H1 (cell line): ENCODE results near the gene ARHGAP15.

ENCODE experiments used
- CREB1 ChIP-seq: IDR thresholded peaks from 2 replicates; pipeline ENCODE4 v1.6.1; 2012; ENCODE audit warnings: inconsistent platforms
- EP300 ChIP-seq, 2 experiments: IDR thresholded peaks; 1 replicate in 1 of 2; 2 replicates in 1 of 2; pipeline ENCODE4 v1.6.1; 2011 to 2012; ENCODE audit warnings: low read depth in 2 of 2, low read length in 2 of 2, mild to moderate bottlenecking in 2 of 2, borderline replicate concordance in 1 of 2, inconsistent platforms in 1 of 2, moderate library complexity in 1 of 2
- EZH2 ChIP-seq: fragments of 200-600 bp; sonication (generic); IDR thresholded peaks from 2 replicates; pipeline ENCODE4 v1.7.1; 2012; ENCODE audit warnings: low read depth, mild to moderate bottlenecking, moderate library complexity, low read length, inconsistent platforms; ENCODE audit not compliant: severe bottlenecking
- GABPA ChIP-seq: IDR thresholded peaks from 2 replicates; pipeline ENCODE4 v1.6.1; 2011; ENCODE audit warnings: mild to moderate bottlenecking, low read length, moderate library complexity, borderline replicate concordance; ENCODE audit not compliant: insufficient read depth
- NRF1 ChIP-seq: IDR thresholded peaks from 2 replicates; pipeline ENCODE4 v1.6.1; 2011; ENCODE audit warnings: mild to moderate bottlenecking, low read depth, low read length, improper control_type of control experiment
- POLR2A ChIP-seq, 2 experiments: IDR thresholded peaks; 1 replicate in 1 of 2; 2 replicates in 1 of 2; pipeline ENCODE4 v1.6.1; 2011; ENCODE audit warnings: low read depth in 2 of 2, low read length in 2 of 2, mild to moderate bottlenecking in 2 of 2; ENCODE audit errors: control extremely low read depth in 1 of 2
- POLR2AphosphoS5 ChIP-seq: IDR thresholded peaks from 2 replicates; pipeline ENCODE4 v1.6.1; 2011; ENCODE audit warnings: low read depth, low read length
- RAD21 ChIP-seq, 2 experiments: IDR thresholded peaks in 1 of 2; conservative IDR thresholded peaks in 1 of 2; 2 replicates each; pipeline ENCODE4 v1.6.1; 2011; ENCODE audit warnings: low read depth in 2 of 2, low read length in 2 of 2, improper control_type of control experiment in 1 of 2, inconsistent platforms in 1 of 2, mild to moderate bottlenecking in 1 of 2, moderate library complexity in 1 of 2
- SRF ChIP-seq: IDR thresholded peaks from 2 replicates; pipeline ENCODE4 v1.6.1; 2011; ENCODE audit warnings: mild to moderate bottlenecking, low read depth, low read length, moderate library complexity
- TBP ChIP-seq: IDR thresholded peaks from 2 replicates; pipeline ENCODE4 v1.6.1; 2011; ENCODE audit warnings: low read depth, low read length, improper control_type of control experiment
- TF ChIP-seq, protein P1 (sequence below), 3 experiments: IDR thresholded peaks; 1 replicate in 2 of 3; 2 replicates in 1 of 3; pipeline versions ENCODE4 v1.5.1 to v1.6.1; 2011; ENCODE audit warnings: low read length in 3 of 3, mild to moderate bottlenecking in 3 of 3, inconsistent platforms in 2 of 3, low read depth in 1 of 3, moderate library complexity in 1 of 3; ENCODE audit not compliant: insufficient read depth in 1 of 3; ENCODE audit errors: control extremely low read depth in 1 of 3
- TF ChIP-seq, protein P2 (sequence below): IDR thresholded peaks from 2 replicates; pipeline ENCODE4 v1.6.1; 2012; ENCODE audit warnings: inconsistent platforms

DNA sequence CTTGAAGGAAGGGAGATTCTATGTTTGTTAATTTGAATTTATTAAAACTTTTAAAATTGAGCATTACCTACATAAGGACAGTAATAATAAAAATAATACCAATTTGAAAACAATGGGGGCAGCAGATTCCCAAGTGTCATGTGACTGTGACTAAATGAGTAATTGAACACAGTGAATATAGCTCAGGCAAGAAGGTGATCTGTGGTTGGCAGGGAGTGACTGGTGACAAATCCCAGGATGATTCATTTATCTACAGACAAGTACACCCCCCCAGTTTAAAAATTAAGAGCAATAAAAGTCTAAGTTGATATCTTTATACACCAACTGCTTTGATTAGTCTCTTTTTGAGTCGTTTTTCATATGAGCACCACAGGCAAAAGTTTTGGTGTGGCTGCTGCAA lies 299.5 kb downstream of the ARHGAP15 start:
- TF ChIP-seq POLR2AphosphoS5: no peak
- TF ChIP-seq, protein P1, sequence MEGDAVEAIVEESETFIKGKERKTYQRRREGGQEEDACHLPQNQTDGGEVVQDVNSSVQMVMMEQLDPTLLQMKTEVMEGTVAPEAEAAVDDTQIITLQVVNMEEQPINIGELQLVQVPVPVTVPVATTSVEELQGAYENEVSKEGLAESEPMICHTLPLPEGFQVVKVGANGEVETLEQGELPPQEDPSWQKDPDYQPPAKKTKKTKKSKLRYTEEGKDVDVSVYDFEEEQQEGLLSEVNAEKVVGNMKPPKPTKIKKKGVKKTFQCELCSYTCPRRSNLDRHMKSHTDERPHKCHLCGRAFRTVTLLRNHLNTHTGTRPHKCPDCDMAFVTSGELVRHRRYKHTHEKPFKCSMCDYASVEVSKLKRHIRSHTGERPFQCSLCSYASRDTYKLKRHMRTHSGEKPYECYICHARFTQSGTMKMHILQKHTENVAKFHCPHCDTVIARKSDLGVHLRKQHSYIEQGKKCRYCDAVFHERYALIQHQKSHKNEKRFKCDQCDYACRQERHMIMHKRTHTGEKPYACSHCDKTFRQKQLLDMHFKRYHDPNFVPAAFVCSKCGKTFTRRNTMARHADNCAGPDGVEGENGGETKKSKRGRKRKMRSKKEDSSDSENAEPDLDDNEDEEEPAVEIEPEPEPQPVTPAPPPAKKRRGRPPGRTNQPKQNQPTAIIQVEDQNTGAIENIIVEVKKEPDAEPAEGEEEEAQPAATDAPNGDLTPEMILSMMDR (IDR thresholded peaks at IDR 0.05; ENCODE audit: control extremely low read depth in 1 of 3, insufficient read depth in 1 of 3, low read depth in 1 of 3, low read length in 3 of 3): no peak
- no peak for TF ChIP-seq CREB1
- TF ChIP-seq SRF: no peak
- no peak for TF ChIP-seq GABPA
- TF ChIP-seq NRF1: no peak
- no peak for TF ChIP-seq POLR2A (IDR thresholded peaks at IDR 0.05; ENCODE audit: control extremely low read depth in 1 of 2, low read depth in 2 of 2, low read length in 2 of 2)
- TF ChIP-seq RAD21 (IDR thresholded peaks at IDR 0.05 in 1 of 2, conservative IDR thresholded peaks at IDR 0.05 in 1 of 2; ENCODE audit: low read depth in 2 of 2, low read length in 2 of 2): no peak
- no peak for TF ChIP-seq TBP
- TF ChIP-seq EP300 (IDR thresholded peaks at IDR 0.05; ENCODE audit: borderline replicate concordance in 1 of 2, low read depth in 2 of 2, low read length in 2 of 2): no peak
- TF ChIP-seq, protein P2, sequence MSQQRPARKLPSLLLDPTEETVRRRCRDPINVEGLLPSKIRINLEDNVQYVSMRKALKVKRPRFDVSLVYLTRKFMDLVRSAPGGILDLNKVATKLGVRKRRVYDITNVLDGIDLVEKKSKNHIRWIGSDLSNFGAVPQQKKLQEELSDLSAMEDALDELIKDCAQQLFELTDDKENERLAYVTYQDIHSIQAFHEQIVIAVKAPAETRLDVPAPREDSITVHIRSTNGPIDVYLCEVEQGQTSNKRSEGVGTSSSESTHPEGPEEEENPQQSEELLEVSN: no peak
- no peak for TF ChIP-seq EZH2
